PC-3 (cell line): Measurements from ENCODE around the gene RNASEH1.

Experiments
- EZH2 ChIP-seq: fragments of 300-600 bp; sonication (generic); IDR thresholded peaks from one replicate; pipeline ENCODE4 v1.6.1; 2017; ENCODE audit warnings: antibody characterized with exemption, mild to moderate bottlenecking, low read length; ENCODE audit not compliant: unreplicated experiment
- EZH2phosphoT487 ChIP-seq: fragments of 300-600 bp; sonication (generic); IDR thresholded peaks from 2 replicates; pipeline ENCODE4 v1.6.1; 2018; ENCODE audit warnings: mild to moderate bottlenecking, antibody characterized with exemption, low read length, borderline replicate concordance
- TF ChIP-seq, protein P1 (sequence below): fragments of 300-600 bp; sonication (generic); conservative IDR thresholded peaks from 2 replicates; pipeline ENCODE4 v1.5.1; 2017; ENCODE audit warnings: antibody characterized with exemption, low read depth, mild to moderate bottlenecking, low read length

DNA sequence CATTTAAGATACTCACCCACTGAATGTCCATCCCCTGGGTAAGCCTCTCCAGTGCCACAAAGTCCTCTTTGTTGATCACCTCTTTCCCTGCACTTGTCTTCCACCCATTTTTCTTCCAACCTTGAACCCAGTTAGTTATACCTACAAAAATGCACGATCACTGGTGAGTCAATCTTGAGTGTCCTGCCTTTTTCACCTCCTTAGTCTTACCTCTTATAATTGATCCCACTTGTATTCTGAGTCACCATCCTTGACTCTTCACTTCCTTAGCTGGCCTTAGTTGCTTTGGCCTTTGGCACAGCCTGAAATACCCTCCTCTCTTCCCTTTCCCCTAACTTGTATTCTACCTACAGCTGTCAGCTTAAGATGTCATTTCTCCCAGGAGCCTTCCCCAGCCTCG, 10.2 kb downstream of the RNASEH1 start:
- TF ChIP-seq, protein P1, sequence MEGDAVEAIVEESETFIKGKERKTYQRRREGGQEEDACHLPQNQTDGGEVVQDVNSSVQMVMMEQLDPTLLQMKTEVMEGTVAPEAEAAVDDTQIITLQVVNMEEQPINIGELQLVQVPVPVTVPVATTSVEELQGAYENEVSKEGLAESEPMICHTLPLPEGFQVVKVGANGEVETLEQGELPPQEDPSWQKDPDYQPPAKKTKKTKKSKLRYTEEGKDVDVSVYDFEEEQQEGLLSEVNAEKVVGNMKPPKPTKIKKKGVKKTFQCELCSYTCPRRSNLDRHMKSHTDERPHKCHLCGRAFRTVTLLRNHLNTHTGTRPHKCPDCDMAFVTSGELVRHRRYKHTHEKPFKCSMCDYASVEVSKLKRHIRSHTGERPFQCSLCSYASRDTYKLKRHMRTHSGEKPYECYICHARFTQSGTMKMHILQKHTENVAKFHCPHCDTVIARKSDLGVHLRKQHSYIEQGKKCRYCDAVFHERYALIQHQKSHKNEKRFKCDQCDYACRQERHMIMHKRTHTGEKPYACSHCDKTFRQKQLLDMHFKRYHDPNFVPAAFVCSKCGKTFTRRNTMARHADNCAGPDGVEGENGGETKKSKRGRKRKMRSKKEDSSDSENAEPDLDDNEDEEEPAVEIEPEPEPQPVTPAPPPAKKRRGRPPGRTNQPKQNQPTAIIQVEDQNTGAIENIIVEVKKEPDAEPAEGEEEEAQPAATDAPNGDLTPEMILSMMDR = no peak
- TF ChIP-seq EZH2phosphoT487 = no peak
- no peak for TF ChIP-seq EZH2
